Stimulated activated CD4-positive, alpha-beta T cell treated with anti-CD3 and anti-CD28 coated beads, Interleukin-1b, Interleukin-23, amount 100 ng/mL, for 24 hours (primary cell): Measurements from ENCODE around the gene MRPL45.

Source experiments
- DNase-seq, 4 experiments: peaks; one replicate each; pipeline ENCODE4 v3.0.0-alpha.2; 2020; ENCODE audit warnings: low read depth in 4 of 4, low spot score in 1 of 4

Gene MRPL45

DNA sequence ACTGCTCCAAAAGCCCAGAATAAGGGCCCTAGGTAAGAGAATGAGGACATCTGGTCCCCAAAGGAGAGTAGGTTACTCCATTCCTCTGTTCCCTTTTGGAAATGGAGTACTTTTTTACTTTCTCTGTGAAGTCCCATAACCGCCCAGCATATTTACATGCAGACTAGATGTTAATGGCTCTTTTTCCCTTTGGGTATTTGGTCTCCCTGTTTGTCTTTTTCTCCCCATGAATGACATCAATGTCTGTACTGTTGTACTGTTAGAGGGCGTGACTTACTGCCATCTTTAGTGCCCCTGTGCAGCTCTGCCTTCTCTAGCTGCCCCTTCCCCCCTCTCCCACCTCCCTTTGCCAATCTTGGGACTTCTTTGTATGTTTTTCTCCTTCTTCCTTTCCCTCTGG lies 27.8 kb downstream of the MRPL45 start:
- no peak for DNase-seq

DNA sequence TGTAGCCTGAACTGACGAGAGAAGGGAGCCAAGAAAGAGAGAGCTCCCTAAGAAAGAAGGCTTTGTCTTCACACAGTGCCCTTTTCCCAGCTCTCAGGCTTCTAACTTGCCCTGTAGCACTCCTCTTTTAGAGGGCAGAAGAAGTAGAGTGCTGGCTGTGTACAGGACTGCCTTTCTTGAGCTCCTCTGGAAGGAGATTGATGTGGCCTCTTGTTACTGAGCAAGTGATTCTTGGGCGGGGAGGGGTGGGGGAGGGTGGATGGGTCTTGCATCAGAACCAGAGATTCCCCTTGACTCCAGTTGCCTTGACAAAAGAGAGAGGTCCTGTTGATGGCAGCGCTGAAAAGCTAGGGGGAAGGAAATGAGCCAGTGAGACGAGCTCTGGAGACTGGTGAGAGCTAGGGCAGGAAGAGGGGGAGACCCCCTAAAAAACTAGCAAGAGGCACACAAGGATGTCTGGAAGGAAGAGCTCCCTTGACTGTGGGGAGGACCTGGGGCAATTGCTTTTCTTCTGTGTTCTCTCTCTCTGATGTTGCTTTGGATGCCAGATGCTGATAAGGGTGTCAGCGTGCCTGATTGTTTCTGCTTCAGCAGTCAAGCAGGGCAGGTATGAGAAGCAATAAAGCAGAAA lies 28.4 kb downstream of the MRPL45 start:
- no peak for DNase-seq

DNA sequence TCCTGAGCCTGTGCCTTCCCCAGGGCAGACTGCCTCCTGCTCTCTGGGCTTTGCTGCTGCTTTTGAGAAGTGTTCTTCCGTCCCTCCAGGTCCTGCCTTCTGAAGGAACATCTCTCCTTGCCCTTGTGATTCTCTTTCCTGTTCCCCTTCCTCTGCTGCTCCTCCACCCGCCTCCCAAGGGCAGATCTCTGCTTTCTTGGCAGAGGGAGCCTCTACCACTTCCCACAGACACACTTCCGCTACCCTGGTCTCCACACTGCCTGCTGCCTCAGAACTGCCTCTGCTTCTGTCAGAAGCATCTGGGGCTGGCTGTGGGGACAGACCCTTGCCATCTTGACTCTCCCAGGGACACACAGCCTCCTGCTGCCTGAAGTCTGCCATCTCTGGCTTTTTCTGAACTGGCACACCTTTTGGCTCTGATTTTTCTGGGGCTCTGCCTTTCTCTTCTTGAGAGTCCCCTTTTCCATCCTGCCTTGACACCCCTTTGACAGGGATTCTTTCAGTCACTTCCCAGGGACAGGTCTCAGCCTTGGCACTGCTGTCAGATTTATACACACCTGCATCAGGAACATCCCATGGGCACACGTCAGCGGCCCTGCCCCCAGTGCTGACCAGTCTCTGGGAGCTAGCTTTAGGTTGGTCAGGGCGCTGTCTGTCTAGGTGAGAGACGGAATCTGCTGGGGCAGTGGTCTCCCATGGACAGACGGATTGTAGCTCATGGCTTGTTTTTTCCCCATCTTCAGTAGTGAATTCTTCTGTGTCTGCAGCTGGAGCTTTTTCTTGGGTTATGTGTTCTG lies 30.2 kb downstream of the MRPL45 start:
- DNase-seq: no peak

DNA sequence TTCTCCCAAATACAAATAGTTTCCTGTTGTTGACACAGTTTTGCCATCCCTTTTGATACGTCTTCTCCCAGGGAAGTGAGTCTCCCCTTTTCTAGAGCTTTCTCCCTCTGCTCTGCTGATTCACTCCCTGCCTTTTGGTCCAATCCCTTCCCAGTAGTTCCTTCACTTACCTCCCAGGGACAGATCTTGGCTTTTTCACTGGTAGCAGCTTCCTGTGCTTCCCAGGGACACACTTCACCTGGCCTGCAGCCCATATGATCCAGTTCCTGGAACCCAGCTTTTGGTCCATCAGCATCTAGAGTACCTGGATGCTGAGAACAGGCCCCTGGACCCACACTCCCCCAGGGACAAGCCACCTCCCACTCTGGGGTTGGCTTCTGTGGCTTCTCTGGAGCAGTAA lies 31.0 kb downstream of the MRPL45 start:
- DNase-seq: no peak

DNA sequence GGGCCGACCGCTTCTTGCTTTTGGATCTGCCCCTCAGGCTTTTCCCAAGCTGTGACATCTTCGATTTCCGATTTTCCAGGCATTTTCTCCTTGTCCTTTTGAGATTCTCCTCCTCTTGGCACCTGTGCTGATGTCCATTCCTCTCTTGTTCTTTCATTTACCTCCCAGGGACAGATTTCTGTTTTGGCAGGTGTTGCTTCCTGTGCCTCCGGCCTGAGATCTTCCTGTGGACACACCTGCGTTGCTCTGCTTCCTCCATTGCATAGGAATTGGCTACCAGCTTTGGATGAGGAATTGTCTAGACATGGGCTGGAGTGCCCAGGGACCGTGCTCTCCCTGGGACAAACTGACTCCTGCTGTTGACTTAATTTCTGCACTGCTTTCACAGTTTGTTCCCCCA lies 31.7 kb downstream of the MRPL45 start:
- DNase-seq: no peak

DNA sequence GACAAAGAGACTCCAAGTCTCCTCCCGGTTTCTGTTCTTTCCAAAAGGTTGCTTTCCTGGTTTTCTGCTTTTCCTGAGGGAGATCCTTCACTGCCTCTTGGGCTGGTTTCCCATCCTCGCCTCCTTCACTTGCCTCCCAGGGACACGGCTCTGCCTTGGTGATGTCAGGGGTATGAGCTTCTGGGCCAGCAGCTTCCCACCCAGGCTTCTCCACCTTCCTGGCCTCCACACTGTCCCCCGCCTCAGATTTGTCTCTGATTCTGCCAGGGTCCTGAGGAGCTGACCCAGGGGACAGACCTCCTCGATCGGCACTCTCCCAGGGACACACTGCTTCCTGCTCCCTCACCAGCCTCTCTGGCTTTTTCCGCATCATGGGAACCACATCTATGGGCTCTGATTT lies 32.3 kb downstream of the MRPL45 start:
- no peak for DNase-seq

DNA sequence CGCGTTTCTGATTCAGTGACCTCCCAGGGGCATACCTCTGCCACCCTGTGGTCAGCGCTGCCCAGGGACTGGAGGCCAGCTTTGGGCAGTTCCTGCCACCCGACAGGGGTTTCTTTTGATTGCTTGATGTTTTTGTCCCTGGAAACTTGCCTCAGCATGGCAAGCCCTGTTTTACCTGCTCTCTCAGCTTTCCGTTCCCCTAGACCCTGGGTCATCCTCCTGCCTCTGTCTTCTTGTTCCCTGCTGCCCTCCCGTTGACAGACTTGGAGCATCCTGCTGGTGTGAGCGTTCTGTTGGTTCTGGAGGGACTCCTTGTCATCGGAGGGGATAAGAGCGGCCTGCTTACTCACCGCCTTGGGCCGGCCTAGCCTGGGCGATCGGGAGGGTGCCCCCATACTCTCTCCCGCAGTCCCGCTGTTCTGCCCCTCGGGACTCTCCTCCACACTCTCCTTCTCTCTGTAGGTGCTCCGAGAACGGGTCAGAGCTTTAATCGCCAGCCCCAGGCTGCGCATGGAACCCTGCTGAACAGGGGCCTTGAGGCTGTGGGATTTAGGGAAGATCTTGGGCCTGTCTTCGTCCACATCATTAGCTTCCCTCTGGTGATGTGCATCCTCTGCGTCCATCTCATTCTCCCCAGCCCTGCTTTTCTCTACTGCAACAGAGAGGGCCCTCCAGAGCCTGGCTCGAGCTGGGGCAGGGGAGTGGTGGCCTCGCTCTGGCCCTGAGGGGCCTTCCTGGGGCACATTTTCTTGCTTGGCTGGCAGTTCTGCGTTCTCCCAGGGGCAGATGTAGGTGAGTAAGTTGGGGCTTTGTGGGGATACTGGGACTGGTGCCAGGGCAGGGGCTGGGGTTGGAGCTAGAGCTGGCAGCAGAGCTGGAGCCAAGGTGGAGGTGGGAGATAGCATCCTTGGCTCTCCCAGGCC lies 33.1 kb downstream of the MRPL45 start:
- no peak for DNase-seq

DNA sequence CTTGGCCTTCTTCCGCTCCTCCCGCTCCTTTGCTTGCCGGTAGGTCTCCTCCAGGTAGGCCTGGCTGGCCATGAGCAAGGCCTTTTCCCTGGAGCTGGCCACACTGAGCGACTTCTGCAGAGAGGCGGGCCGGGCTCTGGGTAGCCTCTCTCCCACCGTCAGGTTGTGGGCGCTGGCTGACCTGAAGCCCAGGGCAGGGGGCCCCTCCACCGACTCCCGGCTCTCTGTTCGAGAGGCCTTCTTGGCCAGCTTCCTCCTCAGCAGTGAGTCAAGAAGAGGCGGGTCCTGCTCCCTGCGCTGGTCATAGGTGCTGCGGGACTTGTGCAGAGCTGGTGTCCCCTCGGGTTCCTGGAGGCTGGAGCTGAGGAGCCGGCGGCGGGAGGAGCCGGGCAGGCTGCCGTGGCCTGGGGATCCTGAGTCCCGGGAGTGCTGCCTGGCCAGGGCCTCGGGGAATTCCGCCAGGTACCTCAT lies 34.0 kb downstream of the MRPL45 start:
- DNase-seq: no peak

DNA sequence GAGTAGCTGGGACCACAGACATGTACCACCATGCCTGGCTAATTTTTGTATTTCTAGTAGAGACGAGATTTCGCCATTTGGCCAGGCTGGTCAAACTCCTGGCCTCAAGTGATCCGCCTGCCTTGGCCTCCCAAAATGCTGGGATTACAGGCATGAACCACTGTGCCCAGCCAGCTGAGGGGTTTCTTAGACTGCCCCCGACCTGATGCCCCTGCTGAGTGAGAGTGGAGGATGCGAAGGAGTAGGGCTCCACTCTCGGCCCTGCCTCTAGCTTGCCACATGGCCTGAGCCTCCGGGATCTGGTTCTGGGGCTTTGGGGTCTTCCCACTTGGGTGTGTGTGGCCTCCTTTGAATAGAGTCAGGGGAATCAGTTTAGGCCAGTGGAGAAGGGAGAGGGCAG lies 35.8 kb downstream of the MRPL45 start:
- no peak for DNase-seq

DNA sequence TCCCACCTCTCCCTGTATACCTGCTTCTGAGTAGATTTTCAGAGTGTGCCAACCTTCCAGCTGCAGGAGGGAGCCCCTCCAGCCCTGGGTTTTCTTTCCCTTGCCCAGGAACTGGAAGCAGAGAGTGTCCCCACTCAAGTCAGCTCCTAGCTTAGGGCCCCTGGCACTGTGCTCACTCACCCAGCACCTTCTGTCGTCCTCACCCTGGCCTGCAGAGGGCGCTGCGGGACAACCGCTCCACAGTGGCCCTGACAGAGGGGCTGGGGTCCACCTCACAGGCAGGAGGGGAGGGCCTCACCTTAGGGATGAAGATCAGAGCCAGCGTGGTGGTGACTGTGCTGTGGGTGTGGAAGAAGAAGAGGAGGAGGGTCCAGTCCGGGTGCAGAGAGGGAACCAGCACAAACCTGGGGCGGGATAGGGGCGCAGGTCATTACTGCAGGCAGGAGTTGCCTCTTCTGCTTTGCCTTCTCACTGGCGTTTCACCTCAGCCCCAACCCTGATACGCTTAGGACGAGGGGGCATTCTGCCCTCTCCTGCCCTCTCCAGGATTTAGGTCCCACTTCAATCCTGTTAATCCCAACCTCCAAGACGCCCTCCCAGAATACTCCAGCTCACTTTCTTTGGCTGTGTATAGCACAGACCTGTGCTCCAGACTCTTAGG lies 36.8 kb downstream of the MRPL45 start:
- peak in 1 of 4 experiments; percentile 9 for DNase-seq

DNA sequence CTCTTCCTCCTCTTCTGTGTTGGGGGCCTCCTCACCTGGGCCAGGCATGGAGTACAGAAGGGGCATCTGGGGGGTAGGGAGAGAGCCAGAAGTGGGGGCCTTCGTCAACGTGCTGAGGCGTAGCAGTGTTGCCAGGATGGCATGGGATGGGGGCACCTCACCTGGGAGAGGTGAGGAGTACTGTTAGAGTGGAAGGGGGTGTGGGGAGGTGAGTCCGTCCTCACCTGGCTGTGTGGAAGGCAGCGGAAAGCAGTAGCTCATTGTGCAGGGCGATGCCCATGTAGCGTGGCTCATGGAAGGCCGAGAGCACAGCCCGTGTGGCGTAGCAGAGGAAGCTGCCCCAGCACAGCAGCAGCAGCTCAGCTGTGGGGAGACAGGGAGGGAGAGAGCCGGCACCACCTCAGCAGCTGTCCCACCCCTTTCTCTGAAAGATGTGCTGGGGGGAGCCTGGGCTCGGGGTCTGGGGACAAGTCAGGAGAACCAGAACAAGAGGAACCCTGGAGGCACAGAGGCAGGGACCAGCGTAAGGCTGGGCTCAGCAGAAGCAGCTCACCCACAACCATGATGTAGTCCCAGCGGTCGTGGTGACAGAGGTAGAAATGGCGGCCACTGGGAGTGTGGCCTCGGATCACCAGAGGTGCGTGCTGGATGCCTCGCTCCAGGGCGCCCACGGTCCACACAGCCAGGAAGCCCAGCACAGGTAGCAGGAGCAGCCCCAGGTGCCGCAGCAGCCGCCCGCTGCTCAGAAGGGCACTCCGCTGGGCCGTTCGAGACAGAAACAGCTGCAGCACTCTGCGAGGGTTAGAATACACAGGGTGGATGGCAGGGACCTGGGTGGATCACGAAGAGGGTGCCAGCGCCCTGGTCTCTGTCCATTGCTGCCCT lies 37.8 kb downstream of the MRPL45 start:
- DNase-seq: no peak

DNA sequence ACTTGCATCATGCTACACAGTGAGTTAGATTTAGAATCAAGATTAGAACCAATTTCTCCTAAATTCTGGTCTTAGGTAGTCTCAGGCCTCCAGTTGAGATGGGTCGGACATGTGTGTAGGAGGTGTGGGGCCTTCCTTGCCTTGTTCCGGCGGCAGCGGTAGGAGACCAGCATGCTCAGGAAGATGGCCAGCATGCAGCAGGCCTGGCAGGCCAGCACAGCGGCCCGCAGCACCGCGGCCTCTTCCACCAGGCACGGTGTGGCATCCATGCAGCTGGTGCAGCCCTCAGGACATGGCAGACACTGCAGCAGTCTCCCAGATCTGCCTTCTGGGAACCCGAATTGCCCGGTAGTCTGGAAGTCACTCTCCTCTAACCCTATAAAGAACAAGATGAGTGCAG lies 39.9 kb downstream of the MRPL45 start:
- no peak for DNase-seq

DNA sequence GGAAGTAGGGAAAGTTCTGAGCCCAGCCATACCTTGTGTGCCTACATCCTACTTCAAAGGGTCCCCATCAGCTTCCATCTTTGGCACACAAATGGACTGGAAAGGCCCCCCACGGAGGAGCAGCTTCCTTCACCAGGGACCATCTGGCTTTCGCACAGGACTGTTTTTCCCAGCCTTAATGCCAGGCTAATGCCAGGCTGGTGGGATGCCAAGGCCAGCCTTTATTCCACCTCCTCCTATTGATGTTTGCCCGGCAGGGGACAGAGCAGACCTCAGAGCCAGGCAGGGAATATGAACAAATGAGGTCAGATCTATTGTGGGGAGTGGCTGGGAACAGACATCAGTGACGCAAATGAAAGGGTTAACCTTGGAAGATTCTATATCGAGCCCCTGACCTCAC lies 41.1 kb downstream of the MRPL45 start:
- DNase-seq: no peak

DNA sequence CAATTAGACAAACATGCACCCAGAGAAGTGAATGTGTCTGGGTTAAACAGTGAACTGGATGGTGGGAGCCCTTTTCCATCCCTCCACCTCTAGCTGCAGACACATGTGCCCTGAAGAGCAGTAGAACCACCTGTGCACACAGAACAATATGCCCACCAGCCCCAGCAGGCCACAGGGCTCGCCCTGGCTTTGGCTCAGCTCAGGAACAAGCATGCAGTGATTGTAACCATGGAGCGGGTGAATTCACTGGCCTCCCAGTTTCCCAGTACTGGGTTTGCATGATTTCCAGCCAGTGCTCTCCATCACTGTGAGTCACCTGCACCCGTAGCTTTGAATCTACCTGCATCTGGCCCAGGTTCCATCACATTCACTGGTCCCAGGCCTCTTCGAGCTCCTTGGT lies 41.6 kb downstream of the MRPL45 start:
- no peak for DNase-seq

DNA sequence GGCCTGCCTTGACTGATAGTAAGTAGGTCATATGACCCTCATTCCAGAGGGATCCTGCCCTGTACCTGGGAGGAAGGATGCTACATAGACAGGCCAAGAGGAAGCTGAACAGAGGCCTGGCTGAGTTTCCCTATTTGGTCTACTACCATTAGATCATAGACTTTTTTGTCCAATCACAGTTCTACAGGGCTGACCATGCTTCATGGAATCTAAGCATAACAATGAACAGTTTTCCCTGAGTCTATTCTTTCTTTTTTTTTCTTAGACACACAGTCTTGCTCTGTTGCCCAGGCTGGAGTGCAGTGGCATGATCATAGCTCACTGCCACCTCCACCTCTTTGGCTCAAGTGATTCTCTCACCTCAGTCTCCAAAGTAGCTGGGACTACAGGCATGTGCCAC lies 42.9 kb downstream of the MRPL45 start:
- DNase-seq: no peak

DNA sequence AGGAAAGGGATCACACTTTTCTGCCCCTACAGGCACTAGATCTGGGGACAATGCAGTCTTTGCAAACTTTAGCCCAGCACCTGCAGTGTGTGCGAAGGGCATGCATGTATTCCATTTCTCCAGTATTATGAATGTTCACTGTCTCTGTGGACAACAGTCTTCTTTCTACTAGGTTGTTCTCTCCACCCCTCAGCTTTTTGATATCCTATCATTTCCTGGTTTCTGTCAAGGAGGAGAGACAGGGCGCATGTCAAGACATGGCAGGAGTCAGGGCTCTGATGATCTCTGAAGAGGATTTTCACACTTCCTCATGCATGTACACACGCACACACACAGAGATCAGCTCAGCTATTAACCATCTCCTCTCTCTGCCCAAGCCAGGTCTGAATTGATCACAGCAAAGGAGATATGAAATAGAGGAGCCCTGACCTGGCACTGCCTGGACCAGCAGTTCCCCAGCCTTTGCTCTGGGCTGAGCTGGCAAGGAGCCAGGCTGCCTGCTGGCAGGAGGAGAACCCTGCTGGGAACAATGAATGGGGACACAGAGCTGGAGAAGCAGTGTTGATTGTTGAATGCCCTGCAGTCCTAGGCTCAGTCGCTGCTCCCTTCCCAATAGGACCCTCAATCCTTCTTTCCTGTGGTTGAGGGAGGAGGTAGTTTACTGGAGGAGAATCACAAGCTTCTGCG lies 44.2 kb downstream of the MRPL45 start:
- DNase-seq: no peak

DNA sequence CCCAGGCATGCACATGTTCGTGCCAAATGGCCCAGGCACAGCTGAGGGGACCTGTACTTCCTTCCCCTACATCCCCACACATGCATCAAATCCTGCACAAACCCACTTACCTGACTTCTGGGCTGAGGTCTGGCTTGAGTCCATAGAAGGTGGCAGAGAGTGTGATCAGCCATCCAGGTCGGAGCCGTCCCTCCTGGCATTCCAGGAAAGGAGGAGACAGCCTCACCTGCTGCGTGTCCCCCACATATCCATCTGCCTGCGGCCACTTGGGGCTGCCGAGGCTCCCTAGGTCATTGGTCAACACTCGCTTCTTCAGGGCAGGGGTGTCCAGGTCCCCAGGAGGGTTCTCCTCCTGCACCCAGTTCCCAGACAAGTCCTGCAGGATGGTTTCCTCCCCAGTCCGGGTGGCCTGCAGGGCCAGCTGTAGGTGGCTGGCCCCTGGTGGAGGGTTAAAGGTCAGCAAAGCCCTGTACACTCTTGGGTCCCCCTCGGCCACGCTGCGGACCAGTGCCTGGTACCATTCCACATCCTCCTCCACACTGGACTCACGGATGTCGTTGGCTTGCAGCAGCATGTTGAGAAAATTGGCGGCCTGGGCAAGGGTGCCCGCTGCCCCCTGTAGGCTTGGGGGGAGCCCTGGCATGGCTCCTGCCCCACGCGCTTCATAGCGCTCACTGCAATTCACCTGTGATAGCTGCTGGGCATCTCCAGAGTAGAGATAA lies 46.1 kb downstream of the MRPL45 start:
- DNase-seq: no peak

DNA sequence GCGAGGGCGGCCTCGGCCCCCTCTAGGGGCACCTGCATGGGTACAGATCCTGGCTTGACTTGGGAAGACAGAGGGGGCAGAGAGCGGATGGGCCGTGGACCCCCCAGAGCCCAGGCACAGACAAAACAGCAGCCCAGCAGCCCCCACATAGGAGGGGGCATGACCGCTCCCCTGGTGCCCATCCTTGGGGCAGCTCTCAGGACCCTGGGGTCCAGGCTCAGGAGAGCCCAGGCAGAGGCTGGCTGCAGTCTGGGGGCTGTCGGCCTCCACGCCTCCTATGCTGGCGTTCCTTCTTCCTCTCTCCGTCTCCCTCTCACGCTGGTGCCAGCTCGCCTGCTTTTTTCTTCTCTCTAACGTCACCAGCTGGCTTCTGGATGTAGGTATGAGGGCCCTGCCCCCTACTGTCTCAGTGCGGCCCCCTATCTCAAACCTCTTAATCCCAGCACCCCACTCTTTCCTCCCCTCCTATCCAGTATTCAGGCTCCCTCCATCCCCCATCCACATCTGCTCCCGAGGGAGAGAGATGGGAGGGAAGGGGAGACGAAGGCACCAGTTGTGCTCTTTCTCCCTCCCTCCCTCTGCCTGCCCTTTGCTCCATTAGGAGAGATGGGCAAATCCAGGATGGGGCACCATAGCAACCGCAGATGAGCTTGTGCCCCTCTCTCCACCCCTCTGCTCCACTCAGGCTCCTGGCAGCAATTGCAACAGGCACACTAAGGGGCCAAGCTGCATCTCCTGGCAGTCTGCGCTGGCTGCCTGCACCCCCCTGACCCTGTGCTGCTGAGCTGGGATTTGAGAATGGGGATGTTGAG lies 46.8 kb downstream of the MRPL45 start, which contains the start of gene GPR179:
Gene GPR179, minus strand, starts transcription at position 349 of the 812 bp plus-strand sequence. Its CDS starts 167 bp downstream, at position 182.
- DNase-seq: no peak
